GM12878 (cell line): ENCODE results near the gene ZDHHC3.

Source experiments
- CBFB ChIP-seq: IDR thresholded peaks from 2 replicates; pipeline ENCODE4 v1.6.1; 2016; ENCODE audit warnings: antibody characterized with exemption, low read depth
- CEBPB ChIP-seq, 2 experiments: fragments of 150-350 bp in 1 of 2; IDR thresholded peaks; 2 replicates each; pipeline ENCODE4 v1.6.1; 2012 to 2014; ENCODE audit warnings: low read depth in 2 of 2, low read length in 2 of 2, borderline replicate concordance in 1 of 2, inconsistent platforms in 1 of 2
- CREB1 ChIP-seq: IDR thresholded peaks from 2 replicates; pipeline ENCODE4 v1.6.1; 2012; ENCODE audit warnings: low read depth, mild to moderate bottlenecking, inconsistent platforms
- EP300 ChIP-seq, 2 experiments: fragments of 150-350 bp in 1 of 2; IDR thresholded peaks; 2 replicates each; pipeline ENCODE4 v1.6.1; 2011 to 2012; ENCODE audit warnings: low read depth in 2 of 2, low read length in 2 of 2, borderline replicate concordance in 1 of 2, improper control_type of control experiment in 1 of 2, inconsistent platforms in 1 of 2; ENCODE audit not compliant: control insufficient read depth in 1 of 2
- EZH2 ChIP-seq: IDR thresholded peaks from 2 replicates; pipeline ENCODE4 v1.6.1; 2012; ENCODE audit warnings: low read depth, mild to moderate bottlenecking, control low read depth, inconsistent platforms, low read length, borderline replicate concordance; ENCODE audit not compliant: control insufficient read depth
- NFXL1 ChIP-seq: fragments of 450-650 bp; IDR thresholded peaks from 2 replicates; pipeline ENCODE4 v1.6.1; 2017; ENCODE audit warnings: antibody characterized with exemption, mild to moderate bottlenecking, borderline replicate concordance
- RAD21 ChIP-seq: IDR thresholded peaks from 2 replicates; pipeline ENCODE4 v1.6.1; 2011; ENCODE audit warnings: mild to moderate bottlenecking, low read depth, low read length, moderate library complexity; ENCODE audit not compliant: insufficient read depth
- SMAD1 ChIP-seq: fragments of 450-650 bp; IDR thresholded peaks from 2 replicates; pipeline ENCODE4 v1.6.1; 2018; ENCODE audit warnings: mild to moderate bottlenecking, low read depth; ENCODE audit not compliant: partially characterized antibody
- YY1 ChIP-seq: IDR thresholded peaks from 2 replicates; pipeline ENCODE4 v1.6.1; 2011; ENCODE audit warnings: low read depth, mild to moderate bottlenecking, low read length
- ZSCAN29 ChIP-seq: fragments of 450-650 bp; IDR thresholded peaks from 2 replicates; pipeline ENCODE4 v1.6.1; 2017; ENCODE audit warnings: mild to moderate bottlenecking, moderate library complexity
- TF ChIP-seq, protein P1 (sequence below), 3 experiments: IDR thresholded peaks in 2 of 3; conservative IDR thresholded peaks in 1 of 3; 2 replicates each; pipeline ENCODE4 v1.5.1; 2011; ENCODE audit warnings: low read depth in 3 of 3, low read length in 3 of 3, mild to moderate bottlenecking in 3 of 3, control low read depth in 2 of 3, moderate library complexity in 2 of 3, inconsistent platforms in 1 of 3, mixed read lengths in 1 of 3; ENCODE audit not compliant: control insufficient read depth in 2 of 3, insufficient read depth in 1 of 3; ENCODE audit errors: extremely low read depth in 1 of 3

DNA sequence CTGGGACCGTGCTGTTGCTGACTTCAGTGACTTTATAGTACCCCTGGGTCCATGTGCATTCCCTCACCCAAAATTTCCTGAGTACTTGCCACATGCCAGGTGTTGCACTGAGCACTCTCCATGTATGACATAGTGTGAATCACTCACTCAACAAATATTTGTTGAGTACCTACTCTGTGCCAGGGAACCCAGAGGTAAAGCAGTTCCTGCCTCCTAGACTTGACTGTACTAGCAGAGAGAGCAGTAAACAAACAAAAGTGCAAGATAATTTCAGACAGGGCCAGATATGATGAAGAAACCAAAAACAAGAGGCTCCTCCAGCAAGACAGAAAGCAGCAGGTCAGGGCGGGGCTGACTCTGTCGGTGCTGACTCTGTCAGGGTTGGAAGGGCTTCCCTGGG lies 89.4 kb downstream of the ZDHHC3 start:
- TF ChIP-seq CEBPB (IDR thresholded peaks at IDR 0.05; ENCODE audit: borderline replicate concordance in 1 of 2, low read depth in 2 of 2, low read length in 2 of 2) (no peak), EZH2 (no peak), CBFB (no peak), ZSCAN29 (no peak), RAD21 (no peak), SMAD1 (no peak), EP300 (IDR thresholded peaks at IDR 0.05; ENCODE audit: borderline replicate concordance in 1 of 2, control insufficient read depth in 1 of 2, low read depth in 2 of 2, low read length in 2 of 2) (no peak), CREB1 (no peak), NFXL1 (no peak), YY1 (no peak)
- TF ChIP-seq, protein P1, sequence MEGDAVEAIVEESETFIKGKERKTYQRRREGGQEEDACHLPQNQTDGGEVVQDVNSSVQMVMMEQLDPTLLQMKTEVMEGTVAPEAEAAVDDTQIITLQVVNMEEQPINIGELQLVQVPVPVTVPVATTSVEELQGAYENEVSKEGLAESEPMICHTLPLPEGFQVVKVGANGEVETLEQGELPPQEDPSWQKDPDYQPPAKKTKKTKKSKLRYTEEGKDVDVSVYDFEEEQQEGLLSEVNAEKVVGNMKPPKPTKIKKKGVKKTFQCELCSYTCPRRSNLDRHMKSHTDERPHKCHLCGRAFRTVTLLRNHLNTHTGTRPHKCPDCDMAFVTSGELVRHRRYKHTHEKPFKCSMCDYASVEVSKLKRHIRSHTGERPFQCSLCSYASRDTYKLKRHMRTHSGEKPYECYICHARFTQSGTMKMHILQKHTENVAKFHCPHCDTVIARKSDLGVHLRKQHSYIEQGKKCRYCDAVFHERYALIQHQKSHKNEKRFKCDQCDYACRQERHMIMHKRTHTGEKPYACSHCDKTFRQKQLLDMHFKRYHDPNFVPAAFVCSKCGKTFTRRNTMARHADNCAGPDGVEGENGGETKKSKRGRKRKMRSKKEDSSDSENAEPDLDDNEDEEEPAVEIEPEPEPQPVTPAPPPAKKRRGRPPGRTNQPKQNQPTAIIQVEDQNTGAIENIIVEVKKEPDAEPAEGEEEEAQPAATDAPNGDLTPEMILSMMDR (IDR thresholded peaks at IDR 0.05 in 2 of 3, conservative IDR thresholded peaks at IDR 0.05 in 1 of 3; ENCODE audit: control insufficient read depth in 2 of 3, extremely low read depth in 1 of 3, insufficient read depth in 1 of 3, low read depth in 3 of 3, low read length in 3 of 3) = no peak
